Chondrocyte (in vitro differentiated cells): ENCODE measurements around the gene SLCO1A2. TPM values are rescaled to one million over a fixed set of nuclear protein-coding genes. Genes with fewer than 3 reads are reported as not detected.

ENCODE experiments used
- DNase-seq: peaks from one replicate; pipeline ENCODE4 v3.0.0; 2021; ENCODE audit warnings: mixed read lengths, low spot score
- H3K27ac Mint-ChIP-seq: one replicate; pipeline ENCODE4 v1.8.0; 2021; ENCODE audit warnings: mild to moderate bottlenecking, moderate library complexity, mixed read lengths; ENCODE audit not compliant: unreplicated experiment
- H3K27me3 Mint-ChIP-seq: 2 replicates; pipeline ENCODE4 v1.8.0; 2021; ENCODE audit warnings: low read depth, mixed read lengths
- H3K36me3 Mint-ChIP-seq: 2 replicates; pipeline ENCODE4 v1.8.0; 2021; ENCODE audit warnings: low read depth, mixed read lengths
- H3K4me1 Mint-ChIP-seq: 2 replicates; pipeline ENCODE4 v1.8.0; 2021; ENCODE audit warnings: low read depth, mild to moderate bottlenecking, mixed read lengths
- H3K4me3 Mint-ChIP-seq: one replicate; pipeline ENCODE4 v1.8.0; 2021; ENCODE audit warnings: mild to moderate bottlenecking, moderate library complexity, mixed read lengths; ENCODE audit not compliant: unreplicated experiment
- H3K9me3 Mint-ChIP-seq: 2 replicates; pipeline ENCODE4 v1.8.0; 2021; ENCODE audit warnings: low read depth, mixed read lengths
- total RNA-seq: library from RNA; stranded (reverse); gene quantifications from 3 replicates; pipeline ENCODE4 v1.2.1, GENCODE V29; 2021
- TF ChIP-seq, protein P1 (sequence below): fragments of 200-600 bp; sonication (generic); IDR thresholded peaks from 2 replicates; pipeline ENCODE4 v1.5.0; 2021; ENCODE audit warnings: antibody characterized with exemption, mild to moderate bottlenecking, moderate library complexity

Gene SLCO1A2
- total RNA-seq, 1 donor from 2014 or later: 0.20 TPM

DNA sequence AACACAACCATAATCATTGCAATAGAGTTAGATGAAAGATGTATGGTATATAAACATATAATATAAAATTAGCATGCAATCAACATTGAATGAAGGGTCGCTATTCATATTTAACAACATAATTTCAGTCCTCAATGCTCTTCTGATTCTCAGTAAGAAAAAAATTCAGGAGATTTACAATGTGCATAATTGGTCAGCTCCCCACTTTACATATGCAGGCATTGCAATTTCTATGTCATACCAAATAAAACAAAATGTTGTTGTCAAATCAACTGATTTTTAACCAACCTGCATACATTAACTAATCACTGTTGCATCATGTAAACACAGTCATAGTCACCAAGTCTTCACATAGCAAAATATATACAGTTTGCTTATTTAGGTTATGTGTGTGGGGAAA is 5.2 kb upstream of the SLCO1A2 start:
- DNase-seq: no peak
- H3K27me3 Mint-ChIP-seq: peaks cover 2% of the 10 kb centered on the region
- TF ChIP-seq, protein P1, sequence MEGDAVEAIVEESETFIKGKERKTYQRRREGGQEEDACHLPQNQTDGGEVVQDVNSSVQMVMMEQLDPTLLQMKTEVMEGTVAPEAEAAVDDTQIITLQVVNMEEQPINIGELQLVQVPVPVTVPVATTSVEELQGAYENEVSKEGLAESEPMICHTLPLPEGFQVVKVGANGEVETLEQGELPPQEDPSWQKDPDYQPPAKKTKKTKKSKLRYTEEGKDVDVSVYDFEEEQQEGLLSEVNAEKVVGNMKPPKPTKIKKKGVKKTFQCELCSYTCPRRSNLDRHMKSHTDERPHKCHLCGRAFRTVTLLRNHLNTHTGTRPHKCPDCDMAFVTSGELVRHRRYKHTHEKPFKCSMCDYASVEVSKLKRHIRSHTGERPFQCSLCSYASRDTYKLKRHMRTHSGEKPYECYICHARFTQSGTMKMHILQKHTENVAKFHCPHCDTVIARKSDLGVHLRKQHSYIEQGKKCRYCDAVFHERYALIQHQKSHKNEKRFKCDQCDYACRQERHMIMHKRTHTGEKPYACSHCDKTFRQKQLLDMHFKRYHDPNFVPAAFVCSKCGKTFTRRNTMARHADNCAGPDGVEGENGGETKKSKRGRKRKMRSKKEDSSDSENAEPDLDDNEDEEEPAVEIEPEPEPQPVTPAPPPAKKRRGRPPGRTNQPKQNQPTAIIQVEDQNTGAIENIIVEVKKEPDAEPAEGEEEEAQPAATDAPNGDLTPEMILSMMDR: no peak
- H3K4me3 Mint-ChIP-seq: no peak overlapping the region
- no peak overlapping the region for H3K27ac Mint-ChIP-seq
- H3K4me1 Mint-ChIP-seq: peaks cover 3% of the 10 kb centered on the region
- H3K36me3 Mint-ChIP-seq: no peaks in the 10 kb centered on the region
- H3K9me3 Mint-ChIP-seq: no peaks in the 10 kb centered on the region

DNA sequence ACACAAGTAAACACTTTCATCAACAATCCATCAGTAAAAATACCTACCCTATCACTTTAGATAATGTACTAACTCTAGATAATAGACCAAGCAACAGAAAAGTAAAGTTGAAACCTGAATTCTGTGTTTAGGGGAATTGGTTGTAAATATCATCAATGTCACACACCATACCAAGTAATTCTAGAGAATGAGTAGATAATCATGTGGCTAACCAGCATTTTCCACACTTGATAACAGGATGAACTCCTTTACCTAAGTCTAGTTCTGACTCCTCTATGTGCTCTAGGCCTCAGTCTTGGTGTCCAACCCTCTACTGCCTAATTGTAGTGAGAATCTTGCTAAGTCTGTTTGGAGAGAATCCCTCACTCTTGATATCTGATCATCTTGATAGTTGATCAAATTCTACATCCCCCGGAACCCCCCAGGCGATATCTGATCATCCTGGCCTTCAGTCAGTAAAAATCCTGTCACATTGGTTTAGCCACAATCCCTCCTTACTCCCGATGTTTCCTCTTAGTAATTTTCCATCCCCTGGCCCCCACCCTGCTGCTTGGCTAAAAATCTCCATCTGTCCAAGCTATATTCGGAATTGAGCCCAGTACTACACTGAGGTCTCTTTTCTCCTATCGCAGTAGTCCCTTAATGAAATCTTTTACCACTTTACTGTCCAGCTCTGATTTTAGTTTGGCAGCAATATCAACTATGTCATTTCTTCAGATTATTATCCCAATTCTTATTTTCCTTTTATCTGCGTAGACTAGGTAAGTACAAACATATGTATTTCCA is 3.4 kb upstream of the SLCO1A2 start:
- Mint-ChIP-seq H3K36me3 (no peaks in the 10 kb centered on the region), H3K9me3 (no peaks in the 10 kb centered on the region), H3K27me3 (peaks cover 2% of the 10 kb centered on the region)

DNA sequence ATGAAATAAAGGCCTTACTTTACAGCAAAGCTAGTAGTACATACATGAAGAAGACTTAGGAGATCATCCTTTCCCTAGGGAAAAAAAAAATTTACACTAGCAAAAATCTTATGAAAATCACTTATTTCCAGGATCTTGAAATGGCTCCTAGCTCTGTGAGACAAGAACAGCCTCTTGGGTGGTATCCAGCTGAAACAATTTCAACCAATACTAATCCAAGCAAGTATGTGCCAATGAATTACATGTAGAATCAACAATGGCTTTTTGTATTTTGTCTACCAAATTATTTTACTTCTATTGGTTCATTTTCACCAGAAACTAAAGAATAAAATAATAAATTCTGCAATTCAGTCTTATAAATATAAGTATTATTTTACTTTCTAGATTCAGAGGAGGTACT is 2.7 kb upstream of the SLCO1A2 start:
- H3K9me3 Mint-ChIP-seq: no peaks in the 10 kb centered on the region
- H3K27ac Mint-ChIP-seq: no peak overlapping the region
- TF ChIP-seq, protein P1: no peak
- DNase-seq: no peak
- peaks cover 5% of the 10 kb centered on the region for H3K4me1 Mint-ChIP-seq
- H3K4me3 Mint-ChIP-seq: no peak overlapping the region
- no peaks in the 10 kb centered on the region for H3K27me3 Mint-ChIP-seq
- no peaks in the 10 kb centered on the region for H3K36me3 Mint-ChIP-seq

More for the DNA sequence above, 3.4 kb upstream of the SLCO1A2 start:
- H3K4me1 Mint-ChIP-seq: peaks cover 5% of the 10 kb centered on the region
- no peak overlapping the region for H3K4me3 Mint-ChIP-seq
- TF ChIP-seq, protein P1: no peak
- DNase-seq: no peak
- no peak overlapping the region for H3K27ac Mint-ChIP-seq

DNA sequence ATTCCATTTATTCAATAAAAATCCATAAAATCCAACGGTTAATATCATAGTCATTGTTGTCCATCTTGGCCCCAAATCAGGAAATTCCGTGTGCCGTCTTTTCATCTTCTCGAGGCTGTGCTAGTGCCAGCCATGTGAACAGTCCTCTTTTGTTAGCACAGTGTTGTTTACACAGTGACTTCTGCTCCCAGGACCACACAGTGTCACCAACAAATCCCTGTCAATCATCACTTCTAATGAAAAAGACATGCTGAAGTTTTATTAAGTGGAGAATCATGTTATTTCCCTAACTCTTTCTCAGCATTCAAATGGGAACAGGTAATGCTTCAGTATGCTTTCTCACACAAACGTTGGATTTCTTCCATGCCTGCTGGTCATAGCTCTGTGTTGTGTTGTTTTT is 1.9 kb upstream of the SLCO1A2 start:
- Mint-ChIP-seq H3K27me3 (no peaks in the 10 kb centered on the region), H3K4me1 (peaks cover 5% of the 10 kb centered on the region), H3K9me3 (peaks cover 7% of the 10 kb centered on the region), H3K4me3 (no peak overlapping the region), H3K36me3 (no peaks in the 10 kb centered on the region), H3K27ac (no peak overlapping the region)
- no peak for DNase-seq
- TF ChIP-seq, protein P1: no peak

DNA sequence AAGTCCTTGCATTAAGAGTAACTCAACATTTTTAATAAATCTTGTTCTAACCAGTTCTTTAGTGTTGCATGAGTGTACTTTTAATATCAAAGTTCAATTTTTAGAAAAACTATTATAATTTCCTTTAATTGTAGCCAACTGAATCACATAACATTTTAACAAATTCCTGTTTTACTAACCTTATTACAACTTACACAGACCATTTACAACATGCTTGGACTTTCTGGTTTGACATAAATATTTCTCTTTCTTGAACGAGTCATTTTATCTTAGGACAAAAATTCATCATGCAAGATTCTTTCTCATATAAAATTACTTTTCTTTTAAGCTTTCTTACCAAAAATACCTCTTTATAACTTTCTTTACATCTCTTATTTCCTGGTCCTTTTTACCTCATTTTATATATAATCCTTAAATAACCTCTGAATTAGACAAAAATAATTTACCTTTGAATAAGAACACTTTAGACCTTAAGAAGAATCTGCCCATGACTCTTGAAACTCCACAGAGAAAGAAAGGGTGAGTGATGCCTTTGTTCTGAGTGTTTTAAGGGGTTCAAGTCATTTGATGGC is 3.9 kb downstream of the SLCO1A2 start:
- DNase-seq: no peak
- TF ChIP-seq, protein P1: no peak
- Mint-ChIP-seq H3K4me1 (peaks cover 5% of the 10 kb centered on the region), H3K27me3 (no peaks in the 10 kb centered on the region), H3K27ac (no peak overlapping the region), H3K9me3 (peaks cover 40% of the 10 kb centered on the region), H3K36me3 (peaks cover 7% of the 10 kb centered on the region), H3K4me3 (no peak overlapping the region)
